Stimulated activated CD4-positive, alpha-beta T cell treated with anti-CD3 and anti-CD28 coated beads, Interleukin-1b, Interleukin-23, amount 100 ng/mL, for 1 hour (primary cell): ENCODE results near the gene NFKBIB.

Experiments used
- DNase-seq, 2 donors: peaks; one replicate each; pipeline ENCODE4 v3.0.0-alpha.2; 2020; ENCODE audit warnings: low read depth in 2 of 2

Gene NFKBIB

DNA sequence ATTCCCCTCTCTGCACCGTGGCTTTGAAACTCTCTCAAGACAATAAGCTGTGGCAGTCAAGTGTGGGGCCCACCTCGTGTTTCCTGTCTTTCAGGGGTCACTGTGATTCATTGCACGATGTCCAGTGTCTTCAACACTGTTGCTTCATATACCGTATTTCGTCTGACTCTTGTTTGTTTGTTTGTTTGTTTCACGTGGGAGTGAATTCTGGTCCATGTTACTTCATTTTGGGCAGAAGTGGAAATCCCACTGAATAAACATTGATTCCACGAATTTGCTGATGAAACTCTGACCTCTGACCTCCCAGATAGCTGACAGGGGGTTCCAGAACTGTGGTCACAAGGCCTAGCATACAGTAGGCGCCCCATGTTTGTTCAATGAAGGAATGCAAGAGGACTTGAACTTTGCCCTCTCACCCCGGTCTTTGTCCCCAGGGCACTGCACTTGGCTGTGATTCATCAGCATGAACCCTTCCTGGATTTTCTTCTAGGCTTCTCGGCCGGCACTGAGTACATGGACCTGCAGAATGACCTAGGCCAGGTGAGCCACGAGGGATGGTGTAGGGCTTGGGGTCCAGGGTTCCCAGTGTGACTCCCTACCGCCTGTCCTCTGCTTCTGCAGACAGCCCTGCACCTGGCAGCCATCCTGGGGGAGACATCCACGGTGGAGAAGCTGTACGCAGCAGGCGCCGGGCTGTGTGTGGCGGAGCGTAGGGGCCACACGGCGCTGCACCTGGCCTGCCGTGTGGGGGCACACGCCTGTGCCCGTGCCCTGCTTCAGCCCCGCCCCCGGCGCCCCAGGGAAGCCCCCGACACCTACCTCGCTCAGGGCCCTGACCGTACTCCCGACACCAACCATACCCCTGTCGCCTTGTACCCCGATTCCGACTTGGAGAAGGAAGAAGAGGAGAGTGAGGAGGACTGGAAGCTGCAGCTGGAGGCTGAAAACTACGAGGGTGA lies 5.1 kb downstream of the NFKBIB start:
- no peak for DNase-seq

DNA sequence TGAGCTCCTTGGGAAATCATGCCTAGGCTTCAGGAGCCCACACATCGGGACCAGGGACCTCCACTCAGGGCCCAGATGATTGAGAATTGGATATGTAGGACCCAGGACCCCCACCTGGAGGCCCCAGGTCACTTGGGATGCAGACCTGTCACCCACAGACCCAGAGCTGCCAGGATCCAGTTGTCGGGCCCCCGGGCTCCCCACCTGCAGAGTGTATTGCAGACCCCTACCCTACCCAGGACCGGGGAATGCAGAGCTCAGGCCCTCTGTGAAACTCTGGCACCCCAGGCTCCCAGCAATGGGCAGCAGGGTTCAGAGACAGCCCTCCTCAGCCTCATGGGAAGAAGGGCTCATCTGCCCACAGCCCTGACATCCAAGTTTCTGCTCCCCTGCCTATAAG lies 5.9 kb downstream of the NFKBIB start:
- DNase-seq, result no peak

DNA sequence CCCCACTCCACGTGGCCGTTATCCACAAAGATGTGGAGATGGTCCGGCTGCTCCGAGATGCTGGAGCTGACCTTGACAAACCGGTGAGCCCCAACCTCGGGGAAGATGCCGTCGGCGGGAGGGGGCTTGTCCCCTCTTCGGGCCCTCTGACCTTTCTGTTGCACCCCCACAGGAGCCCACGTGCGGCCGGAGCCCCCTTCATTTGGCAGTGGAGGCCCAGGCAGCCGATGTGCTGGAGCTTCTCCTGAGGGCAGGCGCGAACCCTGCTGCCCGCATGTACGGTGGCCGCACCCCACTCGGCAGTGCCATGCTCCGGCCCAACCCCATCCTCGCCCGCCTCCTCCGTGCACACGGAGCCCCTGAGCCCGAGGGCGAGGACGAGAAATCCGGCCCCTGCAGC lies 7.5 kb downstream of the NFKBIB start:
- no peak for DNase-seq

DNA sequence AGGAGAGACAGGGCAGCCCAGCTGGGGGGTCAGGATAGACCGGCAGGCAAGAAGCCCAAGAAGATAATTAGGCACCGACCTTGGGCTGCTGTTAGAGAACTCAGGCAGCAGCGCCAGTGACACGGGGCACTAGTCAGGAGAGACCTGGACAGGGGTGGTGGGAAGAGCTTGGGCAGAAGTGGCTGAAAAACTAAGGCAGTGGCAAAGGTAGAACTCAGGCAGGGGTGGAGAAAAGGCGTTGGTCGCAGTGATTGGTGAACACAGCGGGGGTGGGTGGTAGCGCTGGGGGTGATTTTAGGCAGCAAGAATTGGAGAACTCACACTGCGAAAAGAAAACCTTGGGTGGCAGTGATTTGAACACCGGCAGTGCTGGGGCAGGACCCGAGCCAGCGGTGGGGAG lies 7.9 kb downstream of the NFKBIB start:
- DNase-seq, result no peak

DNA sequence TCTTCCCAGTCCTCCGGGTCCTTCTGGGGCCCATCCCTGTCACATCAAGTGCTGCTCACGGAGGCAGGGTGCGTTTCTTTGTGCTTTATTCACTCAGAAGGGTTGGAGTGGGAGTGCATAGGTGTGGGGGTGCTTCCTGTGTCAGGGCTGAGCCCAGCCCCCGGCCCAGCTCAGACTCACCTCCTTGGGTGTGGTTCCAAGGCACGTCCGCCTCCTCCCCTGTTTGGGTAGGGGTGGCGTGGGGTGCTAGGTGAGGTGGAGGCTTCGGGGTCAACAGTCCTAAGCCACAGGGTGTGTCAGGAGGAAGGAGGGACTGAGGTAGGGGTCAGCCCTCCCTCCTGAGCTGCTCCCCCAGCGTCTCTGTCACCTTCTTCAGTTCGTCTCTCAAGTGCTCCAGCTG lies 9.1 kb downstream of the NFKBIB start:
- DNase-seq, result no peak

DNA sequence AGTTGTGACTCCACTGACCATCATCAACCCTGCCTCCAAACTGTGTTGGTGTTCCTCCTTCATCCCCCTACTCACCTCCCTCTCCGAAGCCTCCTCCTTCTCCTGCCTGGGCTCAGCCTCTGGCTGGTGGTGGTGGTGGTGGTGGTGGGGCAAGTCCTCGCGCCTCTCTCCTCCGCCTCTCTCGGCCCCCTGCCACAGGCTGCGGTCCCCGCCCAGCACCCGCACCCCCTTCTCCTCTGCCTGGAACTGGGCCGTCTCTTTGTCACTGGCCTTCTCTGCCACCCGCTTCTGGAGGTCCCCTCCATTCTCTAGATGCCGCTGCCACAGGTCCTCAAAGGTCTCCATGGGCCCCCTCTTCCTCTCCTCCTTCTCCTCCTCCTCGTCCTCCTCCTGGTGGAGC lies 10.7 kb downstream of the NFKBIB start:
- DNase-seq, result no peak

DNA sequence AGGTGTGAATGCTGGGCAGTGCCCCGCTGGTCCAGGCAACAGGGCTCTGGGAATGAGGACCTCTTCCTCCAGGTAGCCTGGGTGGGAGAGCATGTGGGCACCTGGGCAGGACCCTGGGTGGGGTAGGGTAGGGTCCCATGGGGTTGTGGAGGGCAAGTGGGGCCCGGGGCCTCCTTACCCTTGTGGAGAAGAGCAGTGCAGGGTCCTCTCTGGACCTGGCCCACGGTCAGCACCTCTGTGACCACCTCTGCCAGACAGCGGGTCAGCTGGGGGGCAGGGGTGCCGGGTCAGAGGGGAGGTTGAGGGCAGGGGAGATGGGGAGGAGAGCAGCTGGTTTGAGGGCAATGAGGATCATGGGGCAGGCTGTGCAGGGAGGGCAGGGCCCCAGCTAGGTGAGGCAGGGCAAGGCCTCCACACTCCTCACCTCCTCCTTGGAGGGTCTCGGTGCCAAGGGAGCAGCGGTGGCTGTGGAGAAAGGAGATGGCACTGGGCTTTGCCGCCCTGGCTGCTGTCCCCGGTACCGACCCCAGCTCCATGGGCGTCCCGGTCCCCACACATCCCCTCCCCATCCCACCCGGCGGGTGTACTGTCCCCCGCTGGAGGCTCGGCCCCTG lies 11.7 kb downstream of the NFKBIB start:
- DNase-seq, result no peak

DNA sequence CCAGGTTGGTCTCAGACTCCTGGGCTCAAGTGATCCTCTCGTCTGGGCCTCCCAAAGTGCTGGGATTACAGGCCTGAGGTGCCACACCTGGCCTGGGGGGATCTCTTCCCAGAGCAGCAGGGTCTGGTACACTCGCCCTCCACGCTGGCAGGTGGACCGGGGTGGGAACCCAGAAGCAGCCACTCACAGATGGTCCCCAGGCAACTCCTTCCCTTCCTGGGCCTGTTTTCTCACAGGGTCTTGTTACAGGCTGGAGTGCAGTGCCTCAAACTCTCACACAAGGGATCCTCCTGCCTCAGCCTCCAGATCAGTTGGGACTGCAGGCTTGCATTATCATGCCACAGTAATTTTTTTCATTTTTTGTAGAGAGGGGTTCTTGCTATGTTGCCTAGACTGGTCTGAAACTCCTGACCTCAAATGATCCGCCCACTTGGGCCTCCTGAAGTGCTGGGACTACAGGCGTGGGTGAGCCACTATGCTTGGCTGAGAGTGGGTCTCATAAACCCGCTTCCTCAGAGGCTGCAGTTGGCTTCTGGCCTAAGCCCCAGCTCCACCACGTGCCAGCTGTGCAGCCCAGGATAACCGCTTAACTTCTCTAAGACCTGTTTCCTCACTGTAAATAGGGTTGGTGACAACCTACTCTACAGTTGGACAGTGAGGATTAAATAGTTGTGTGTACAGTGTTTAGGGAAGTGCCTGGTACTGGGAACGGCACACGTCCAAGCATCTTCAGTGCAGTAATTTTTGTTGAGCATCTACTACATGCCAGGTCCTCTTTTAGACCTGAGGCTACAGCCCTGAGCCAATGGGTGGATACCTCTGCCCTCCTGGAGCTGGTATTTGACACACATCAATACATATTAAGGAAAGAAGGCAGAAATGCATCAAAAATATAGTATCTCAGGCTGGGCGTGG lies 13.1 kb downstream of the NFKBIB start:
- DNase-seq, result no peak

DNA sequence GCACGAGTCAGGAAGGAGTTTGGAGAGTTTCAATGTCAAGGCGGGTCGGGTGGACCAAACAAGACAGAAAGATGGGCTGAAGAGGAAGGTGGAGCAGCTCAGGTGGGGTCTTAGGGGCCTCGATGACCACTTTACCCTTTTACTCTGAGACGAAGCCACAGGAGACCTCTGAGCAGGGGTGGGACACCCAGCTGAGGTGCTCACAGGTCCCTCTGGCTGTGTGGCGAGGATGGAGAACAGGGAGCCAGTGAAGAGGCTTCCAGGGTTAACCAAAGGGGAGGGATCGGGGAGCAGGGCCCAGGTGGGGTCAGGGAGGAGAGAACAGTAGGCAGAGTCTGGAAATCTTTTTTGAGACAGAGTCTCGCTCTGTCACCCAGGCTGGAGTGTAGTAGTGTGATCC lies 14.2 kb downstream of the NFKBIB start:
- DNase-seq, result no peak

DNA sequence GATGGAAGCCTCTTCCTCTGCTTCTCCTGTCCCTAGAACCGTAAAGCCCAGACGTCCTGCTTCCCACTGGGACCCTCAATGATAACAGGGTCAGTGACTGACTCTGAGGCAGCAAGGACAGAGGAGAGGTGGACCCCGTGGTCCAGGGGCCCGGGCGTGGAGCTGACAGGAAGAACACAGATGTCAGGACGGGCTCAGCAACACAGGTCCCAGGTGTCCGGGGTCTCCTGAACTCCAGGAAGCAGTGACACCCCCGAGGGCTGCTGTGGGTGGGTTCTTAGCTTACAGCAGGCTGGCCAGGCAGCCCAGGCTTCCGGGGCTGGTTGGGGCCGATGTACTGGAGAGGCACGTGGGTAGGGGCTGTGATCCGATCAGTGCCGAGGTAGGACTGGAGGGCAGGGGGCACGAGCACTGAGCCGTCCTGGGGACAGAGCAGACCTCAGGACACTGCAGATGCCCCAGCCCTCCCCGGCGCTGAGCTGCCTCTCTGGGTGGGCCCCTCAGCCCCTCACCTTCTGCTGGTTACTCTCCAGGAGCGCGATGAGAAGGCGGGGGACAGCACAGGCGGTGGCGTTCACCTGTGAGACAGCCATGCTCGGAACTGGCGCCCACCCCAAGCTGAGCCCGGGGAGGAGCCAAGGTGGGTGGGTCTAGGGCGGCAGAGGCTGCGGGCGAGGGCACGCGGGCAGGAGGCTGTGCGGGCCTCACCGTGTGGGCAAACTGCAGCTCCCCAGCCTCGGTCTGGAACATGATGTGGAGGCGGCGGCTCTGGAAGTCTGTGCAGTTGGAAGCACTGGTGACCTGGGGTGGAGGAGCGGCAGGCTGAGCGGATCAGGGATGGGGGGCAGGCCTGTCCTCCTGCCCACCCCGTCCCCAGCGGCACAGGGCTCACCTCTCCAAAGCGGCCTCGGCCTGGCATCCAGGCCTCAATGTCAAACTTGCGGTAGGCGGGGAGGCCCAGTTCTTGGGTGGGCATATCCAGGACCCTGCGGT lies 15.9 kb downstream of the NFKBIB start:
- DNase-seq, result no peak

DNA sequence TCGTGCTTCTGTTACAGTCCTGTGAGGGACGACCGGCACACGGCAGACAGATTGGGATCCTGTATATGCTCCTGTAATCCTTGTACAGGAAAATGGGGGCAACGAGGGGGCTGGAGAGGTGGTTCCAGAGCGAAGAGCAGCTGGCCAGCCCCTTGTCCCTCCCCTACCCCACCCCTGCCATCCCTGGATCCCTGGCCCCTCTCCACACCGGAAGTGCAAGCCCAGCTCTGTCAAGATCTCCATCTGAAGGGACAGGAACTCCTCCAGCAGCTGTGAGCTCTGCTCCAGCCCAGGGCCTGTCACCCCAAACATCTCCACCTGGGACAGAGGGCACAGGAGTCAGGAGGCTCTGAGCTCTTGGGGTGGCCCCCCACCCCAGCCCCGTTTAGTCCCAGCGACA lies 17.7 kb downstream of the NFKBIB start:
- no peak for DNase-seq

DNA sequence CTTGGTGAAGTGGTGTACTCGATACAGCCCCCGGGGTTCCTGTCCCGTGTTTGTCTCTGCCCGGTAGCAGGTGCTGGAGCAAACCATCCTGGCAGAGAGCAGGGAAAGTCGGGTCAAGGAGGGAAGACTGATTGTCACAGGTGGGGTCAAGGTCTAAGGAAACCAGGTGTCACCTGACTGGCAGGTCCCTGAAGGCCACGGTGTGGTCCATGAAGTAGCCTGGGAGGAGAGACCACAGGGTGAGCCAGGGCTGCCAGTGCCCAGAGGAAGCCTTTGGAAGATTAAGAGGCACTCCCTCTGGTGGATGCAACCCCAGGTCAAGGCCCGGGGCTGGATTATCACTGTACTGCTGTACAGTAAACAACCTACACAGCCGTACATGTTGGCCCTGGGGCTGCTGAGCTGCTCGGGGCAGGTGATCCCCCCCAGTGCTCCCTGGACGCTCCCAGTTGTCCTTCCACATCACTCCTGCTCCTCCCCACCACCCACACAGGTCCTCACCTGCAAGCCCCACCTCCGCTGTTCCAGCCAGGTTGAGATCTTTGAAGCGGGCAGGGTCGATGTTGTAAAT lies 18.2 kb downstream of the NFKBIB start:
- DNase-seq, result no peak

DNA sequence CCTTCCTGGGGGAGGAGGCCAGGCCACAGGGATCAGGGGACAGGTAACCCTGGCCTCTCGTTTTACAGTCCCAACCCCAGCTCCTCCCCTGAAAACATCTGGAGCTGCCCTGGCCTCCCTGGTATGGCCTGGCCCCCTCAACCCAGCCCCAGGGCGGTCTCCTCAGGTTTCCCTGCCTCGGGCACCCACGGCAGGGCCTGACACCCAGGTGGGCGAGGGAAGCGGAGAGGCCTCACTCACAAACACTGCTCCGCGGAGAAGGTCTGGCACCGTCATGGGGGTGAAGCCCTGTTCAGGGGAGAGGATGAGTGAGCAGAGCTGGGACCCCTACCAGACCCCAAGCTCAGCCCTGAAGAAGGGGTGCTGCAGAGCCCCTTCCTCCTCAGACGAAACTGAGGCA lies 18.8 kb downstream of the NFKBIB start:
- no peak for DNase-seq

DNA sequence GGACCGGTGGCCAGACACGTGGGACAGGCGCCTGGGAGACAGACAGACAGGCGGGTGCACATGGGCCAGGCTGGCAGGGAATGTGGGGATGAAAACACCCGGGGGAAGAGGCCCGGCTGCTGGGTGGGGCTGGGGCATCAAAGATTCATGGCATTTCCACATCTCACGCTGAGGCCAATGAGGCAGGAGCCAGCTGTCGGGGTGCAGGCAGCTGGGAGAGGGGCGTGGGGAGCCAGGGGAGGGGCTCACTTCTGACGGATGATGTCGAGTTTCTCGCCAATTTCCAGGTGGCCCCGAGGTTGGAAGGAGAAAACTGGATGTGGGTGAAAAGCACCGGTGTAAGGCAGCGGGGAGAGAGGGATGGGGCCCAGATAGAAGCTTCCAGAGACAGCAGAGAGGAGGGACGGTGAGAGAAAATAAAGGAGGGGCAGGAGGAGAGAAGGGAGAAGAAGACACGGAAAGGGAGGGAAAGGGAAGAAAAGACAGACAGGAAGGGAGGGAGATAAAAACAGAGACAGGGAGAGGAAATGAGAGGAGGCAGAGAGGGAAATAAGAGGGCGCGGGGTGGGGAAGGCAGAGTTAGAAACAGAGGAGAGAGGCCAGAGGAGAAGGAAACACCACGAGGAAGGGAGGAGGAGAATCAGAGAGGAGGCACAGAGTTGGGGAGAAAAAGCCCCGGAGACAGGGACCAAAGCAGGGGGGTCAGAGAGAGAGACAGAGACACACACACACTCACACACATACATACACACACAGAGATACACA lies 20.2 kb downstream of the NFKBIB start:
- no peak for DNase-seq

DNA sequence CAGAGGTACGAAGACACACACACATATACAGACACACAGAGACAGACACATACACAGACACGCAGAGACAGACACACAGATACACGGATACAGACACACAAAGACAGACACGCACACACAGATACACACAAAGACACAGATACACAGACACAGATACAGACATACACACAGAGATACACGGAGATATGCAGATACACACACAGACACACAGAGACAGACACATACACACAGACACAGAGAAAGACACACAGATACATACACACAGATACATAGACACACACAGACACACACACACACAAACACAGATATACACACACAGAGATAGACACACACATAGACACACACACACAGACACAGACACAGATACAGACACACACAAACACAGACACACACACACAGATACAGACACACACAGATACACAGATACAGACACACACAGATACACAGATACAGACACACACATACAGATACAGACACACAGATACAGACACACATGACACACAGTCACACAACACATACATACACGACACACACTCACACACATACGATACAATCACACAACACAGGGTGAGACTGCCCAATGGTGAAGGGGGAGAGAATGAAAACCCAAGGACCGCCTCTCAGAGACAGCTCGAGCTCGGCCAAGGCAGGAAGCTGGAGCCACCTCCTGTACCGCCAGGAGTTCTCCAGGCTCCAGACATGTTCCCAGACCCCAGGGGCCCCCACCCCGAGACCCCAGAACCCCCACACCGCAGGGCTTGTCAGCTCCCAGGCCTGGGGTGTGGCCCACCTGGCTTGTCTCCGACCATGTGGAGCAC lies 21.0 kb downstream of the NFKBIB start:
- no peak for DNase-seq

DNA sequence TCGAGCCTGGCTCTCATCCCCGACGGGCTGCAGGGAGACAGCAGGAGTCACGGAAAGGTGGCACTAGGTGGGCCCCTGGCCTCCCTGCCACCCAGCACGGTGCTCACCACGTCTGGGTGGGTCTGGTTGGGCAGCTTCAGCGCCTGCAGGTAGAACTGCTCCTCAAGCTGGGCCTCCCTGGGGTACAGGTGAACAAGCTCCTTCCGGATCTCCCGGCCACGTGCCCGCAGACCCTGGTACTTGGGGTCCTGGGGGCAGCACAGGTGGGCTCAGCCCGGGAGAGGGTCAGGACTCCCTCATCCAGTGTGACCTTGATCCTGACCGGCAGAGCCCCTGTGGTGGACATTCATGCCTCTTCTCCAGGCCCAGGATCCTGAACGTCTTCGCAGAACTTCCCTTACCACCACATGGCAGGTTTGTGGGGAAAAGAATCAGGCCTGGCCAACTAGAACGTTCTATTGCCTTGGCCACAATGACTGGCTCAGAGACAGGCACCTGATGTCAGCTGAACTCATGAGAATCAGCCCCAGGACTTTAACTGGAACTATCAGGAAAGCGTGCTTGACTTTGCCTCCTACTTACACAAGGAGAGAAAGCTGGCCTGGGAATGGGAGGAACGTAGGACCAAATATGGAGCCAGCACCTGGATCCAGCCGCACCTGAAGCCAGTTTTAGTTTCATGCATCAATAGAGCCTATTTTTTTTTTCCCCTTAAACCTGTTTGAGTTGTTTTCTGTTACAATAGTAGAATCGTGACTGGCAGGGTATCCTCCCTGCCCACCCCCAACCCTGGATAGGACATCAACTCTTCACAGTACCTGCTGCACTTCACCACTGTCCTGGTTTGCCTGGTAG lies 21.9 kb downstream of the NFKBIB start:
- DNase-seq, result no peak

DNA sequence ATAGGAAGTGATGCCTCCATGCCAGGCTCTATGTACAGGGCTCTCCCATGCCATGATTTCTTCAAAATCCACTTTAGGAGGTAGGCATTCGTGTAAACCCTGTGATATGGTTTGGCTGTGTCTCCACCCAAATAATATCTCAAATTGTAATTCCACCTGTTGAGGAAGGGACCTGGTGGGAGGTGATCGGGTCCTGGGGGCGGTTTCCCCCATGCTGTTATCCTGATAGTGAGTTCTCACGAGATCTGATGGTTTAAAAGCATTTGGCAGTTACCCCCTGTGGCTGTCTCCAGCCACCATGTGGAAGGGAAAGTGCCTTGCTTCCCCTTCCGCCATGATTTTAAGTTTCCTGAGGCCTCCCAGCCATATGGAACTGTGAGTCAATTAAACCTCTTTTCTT lies 22.7 kb downstream of the NFKBIB start:
- DNase-seq, result no peak

DNA sequence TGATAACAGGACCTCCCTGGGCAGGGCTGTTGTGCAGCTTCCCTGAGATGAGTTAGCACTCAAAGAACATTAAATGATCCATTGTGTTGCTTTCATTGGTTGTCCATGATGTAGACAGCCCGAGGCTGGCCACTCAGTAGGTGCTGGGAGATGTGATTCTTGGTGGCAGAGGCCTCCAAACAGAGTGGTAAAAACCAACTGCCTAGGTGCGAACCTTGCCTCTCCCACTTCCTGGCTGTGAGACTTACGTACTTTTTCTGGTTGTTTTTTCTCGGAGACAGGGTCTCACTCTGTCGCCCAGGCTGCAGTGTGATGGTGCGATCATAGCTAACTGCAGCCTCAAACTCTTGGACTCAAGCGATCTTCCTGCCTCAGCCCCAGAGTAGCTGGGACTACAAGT lies 24.6 kb downstream of the NFKBIB start:
- no peak for DNase-seq
